Measurements from ENCODE around the gene CNTNAP2. TPM values are rescaled to one million over a fixed set of nuclear protein-coding genes. Genes with fewer than 3 reads are reported as not detected.

CNTNAP2 gene
- total RNA-seq, 1 donor from 2014 or later = 4.2 TPM

GRCh38 chr7:147261693-147262092, 1145.1 kb downstream of the CNTNAP2 start:
- peaks cover 13% of the 10 kb centered on the region for H3K27me3 Mint-ChIP-seq (ENCODE audit: low read depth)
- H3K4me3 Mint-ChIP-seq = no peak overlapping the region
- H3K27ac Mint-ChIP-seq = no peak overlapping the region
- no peaks in the 10 kb centered on the region for H3K36me3 Mint-ChIP-seq
- no peaks in the 10 kb centered on the region for H3K4me1 Mint-ChIP-seq
- no peaks in the 10 kb centered on the region for H3K9me3 Mint-ChIP-seq
- no peak for DNase-seq (ENCODE audit: low spot score in 2 of 2, unreplicated experiment in 2 of 2)
- TF ChIP-seq, protein P1, sequence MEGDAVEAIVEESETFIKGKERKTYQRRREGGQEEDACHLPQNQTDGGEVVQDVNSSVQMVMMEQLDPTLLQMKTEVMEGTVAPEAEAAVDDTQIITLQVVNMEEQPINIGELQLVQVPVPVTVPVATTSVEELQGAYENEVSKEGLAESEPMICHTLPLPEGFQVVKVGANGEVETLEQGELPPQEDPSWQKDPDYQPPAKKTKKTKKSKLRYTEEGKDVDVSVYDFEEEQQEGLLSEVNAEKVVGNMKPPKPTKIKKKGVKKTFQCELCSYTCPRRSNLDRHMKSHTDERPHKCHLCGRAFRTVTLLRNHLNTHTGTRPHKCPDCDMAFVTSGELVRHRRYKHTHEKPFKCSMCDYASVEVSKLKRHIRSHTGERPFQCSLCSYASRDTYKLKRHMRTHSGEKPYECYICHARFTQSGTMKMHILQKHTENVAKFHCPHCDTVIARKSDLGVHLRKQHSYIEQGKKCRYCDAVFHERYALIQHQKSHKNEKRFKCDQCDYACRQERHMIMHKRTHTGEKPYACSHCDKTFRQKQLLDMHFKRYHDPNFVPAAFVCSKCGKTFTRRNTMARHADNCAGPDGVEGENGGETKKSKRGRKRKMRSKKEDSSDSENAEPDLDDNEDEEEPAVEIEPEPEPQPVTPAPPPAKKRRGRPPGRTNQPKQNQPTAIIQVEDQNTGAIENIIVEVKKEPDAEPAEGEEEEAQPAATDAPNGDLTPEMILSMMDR (IDR thresholded peaks at IDR 0.05; ENCODE audit: unreplicated experiment) = no peak

- Mint-ChIP-seq H3K9me3 (no peaks in the 10 kb centered on the region), H3K27me3 (ENCODE audit: low read depth) (peaks cover 5% of the 10 kb centered on the region), H3K27ac (no peak overlapping the region), H3K4me1 (no peaks in the 10 kb centered on the region), H3K36me3 (no peaks in the 10 kb centered on the region), H3K4me3 (no peak overlapping the region)
- DNase-seq (ENCODE audit: low spot score in 2 of 2, unreplicated experiment in 2 of 2) = no peak
- TF ChIP-seq, protein P1 (IDR thresholded peaks at IDR 0.05; ENCODE audit: unreplicated experiment) = no peak
Observed at GRCh38 chr7:147265528-147265927, 1148.9 kb downstream of the CNTNAP2 start.

- Mint-ChIP-seq H3K4me3 (no peak overlapping the region), H3K27ac (no peak overlapping the region), H3K9me3 (peaks cover 13% of the 10 kb centered on the region), H3K4me1 (no peaks in the 10 kb centered on the region), H3K27me3 (ENCODE audit: low read depth) (no peaks in the 10 kb centered on the region), H3K36me3 (no peaks in the 10 kb centered on the region)
- TF ChIP-seq, protein P1 (IDR thresholded peaks at IDR 0.05; ENCODE audit: unreplicated experiment) = no peak
- no peak for DNase-seq (ENCODE audit: low spot score in 2 of 2, unreplicated experiment in 2 of 2)
Observed at GRCh38 chr7:147276106-147276505, 1159.5 kb downstream of the CNTNAP2 start.

GRCh38 chr7:147276783-147277370, 1160.3 kb downstream of the CNTNAP2 start:
- TF ChIP-seq, protein P1 (IDR thresholded peaks at IDR 0.05; ENCODE audit: unreplicated experiment) = no peak
- peaks cover 13% of the 10 kb centered on the region for H3K9me3 Mint-ChIP-seq
- no peaks in the 10 kb centered on the region for H3K36me3 Mint-ChIP-seq
- H3K27ac Mint-ChIP-seq = no peak overlapping the region
- no peaks in the 10 kb centered on the region for H3K27me3 Mint-ChIP-seq (ENCODE audit: low read depth)
- DNase-seq (ENCODE audit: low spot score in 2 of 2, unreplicated experiment in 2 of 2) = no peak
- H3K4me1 Mint-ChIP-seq = no peaks in the 10 kb centered on the region
- H3K4me3 Mint-ChIP-seq = no peak overlapping the region

GRCh38 chr7:147279514-147279913, 1162.9 kb downstream of the CNTNAP2 start:
- Mint-ChIP-seq H3K4me3 (no peak overlapping the region), H3K27ac (no peak overlapping the region), H3K27me3 (ENCODE audit: low read depth) (no peaks in the 10 kb centered on the region), H3K4me1 (no peaks in the 10 kb centered on the region), H3K9me3 (peaks cover 7% of the 10 kb centered on the region), H3K36me3 (no peaks in the 10 kb centered on the region)
- TF ChIP-seq, protein P1 (IDR thresholded peaks at IDR 0.05; ENCODE audit: unreplicated experiment) = no peak
- DNase-seq (ENCODE audit: low spot score in 2 of 2, unreplicated experiment in 2 of 2) = no peak

GRCh38 chr7:147279964-147280374, 1163.4 kb downstream of the CNTNAP2 start:
- Mint-ChIP-seq H3K4me1 (no peaks in the 10 kb centered on the region), H3K9me3 (peaks cover 4% of the 10 kb centered on the region), H3K4me3 (no peak overlapping the region), H3K27ac (no peak overlapping the region), H3K27me3 (ENCODE audit: low read depth) (no peaks in the 10 kb centered on the region), H3K36me3 (no peaks in the 10 kb centered on the region)
- TF ChIP-seq, protein P1 (IDR thresholded peaks at IDR 0.05; ENCODE audit: unreplicated experiment) = no peak
- DNase-seq (ENCODE audit: low spot score in 2 of 2, unreplicated experiment in 2 of 2) = no peak
